ENCODE results near the gene CSNK1G3. TPM values are rescaled to one million over a fixed set of nuclear protein-coding genes. Genes with fewer than 3 reads are reported as not detected.

Gene CSNK1G3
- total RNA-seq, 1 experiment from 2014 or later, result 51.1 TPM

DNA sequence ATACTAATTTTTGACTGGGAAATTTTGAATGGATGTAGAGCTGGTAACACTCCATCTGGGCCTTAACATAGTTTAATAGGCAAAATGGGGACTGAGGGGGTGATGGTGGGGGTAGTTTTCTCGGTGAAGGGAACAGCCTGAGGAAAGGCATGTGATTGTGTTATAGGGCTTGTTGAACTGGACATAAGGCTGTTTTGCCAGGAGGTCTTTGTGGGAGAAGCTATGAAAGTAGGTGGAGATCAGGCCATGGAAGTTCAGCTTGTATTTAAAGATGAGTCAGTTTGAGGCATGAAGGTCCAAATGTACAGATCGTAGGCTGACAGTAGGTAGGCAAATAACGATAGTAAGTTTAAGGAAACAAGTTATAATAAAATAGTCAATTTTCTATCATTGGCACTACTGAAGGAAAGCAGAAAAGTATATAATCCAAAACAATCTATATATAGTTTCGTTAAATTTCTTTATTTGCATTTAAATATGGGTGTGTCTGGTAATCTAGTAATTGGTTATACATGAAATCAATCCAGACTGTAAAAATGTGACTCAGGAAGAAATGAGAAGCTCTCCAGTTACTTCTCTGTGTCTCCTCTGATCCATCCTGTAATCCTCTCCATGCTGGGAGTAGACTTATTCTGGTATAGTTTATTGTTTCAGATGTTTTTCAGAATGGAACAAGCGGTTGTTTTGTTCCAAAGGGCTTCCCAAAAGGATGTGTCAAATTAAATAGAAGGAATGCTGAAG lies 2.8 kb downstream of the CSNK1G3 start:
- TF ChIP-seq SP1 (IDR thresholded peaks at IDR 0.05; ENCODE audit: low read depth) (no peak), FOSL1 (IDR thresholded peaks at IDR 0.05; ENCODE audit: low read depth) (no peak), SRF (IDR thresholded peaks at IDR 0.05; ENCODE audit: low read depth) (no peak), RAD21 (IDR thresholded peaks at IDR 0.05; ENCODE audit: low read depth) (no peak), EZH2phosphoT487 (IDR thresholded peaks at IDR 0.05; ENCODE audit: borderline replicate concordance) (no peak), YY1 (IDR thresholded peaks at IDR 0.05; ENCODE audit: extremely low read depth, insufficient replicate concordance, low read depth, low read length) (no peak), POLR2A (IDR thresholded peaks at IDR 0.05; ENCODE audit: borderline replicate concordance, extremely low read depth, insufficient read depth, insufficient read length) (no peak), ELF1 (IDR thresholded peaks at IDR 0.05; ENCODE audit: borderline replicate concordance, low read depth) (no peak), POLR2AphosphoS5 (IDR thresholded peaks at IDR 0.05; ENCODE audit: low read depth, low read length) (no peak), JUND (IDR thresholded peaks at IDR 0.05) (no peak), CEBPB (IDR thresholded peaks at IDR 0.05; ENCODE audit: low read depth) (no peak), TCF7L2 (IDR thresholded peaks at IDR 0.05; ENCODE audit: borderline replicate concordance, extremely low read depth, insufficient read depth, insufficient read length) (no peak), EGR1 (IDR thresholded peaks at IDR 0.05; ENCODE audit: low read depth) (no peak), CBX3 (IDR thresholded peaks at IDR 0.05; ENCODE audit: low read depth) (no peak), ZNF274 (IDR thresholded peaks at IDR 0.05; ENCODE audit: low read depth, low read length) (no peak), ZFX (IDR thresholded peaks at IDR 0.05) (no peak), EZH2 (IDR thresholded peaks at IDR 0.05) (no peak)
- TF ChIP-seq, protein P1, sequence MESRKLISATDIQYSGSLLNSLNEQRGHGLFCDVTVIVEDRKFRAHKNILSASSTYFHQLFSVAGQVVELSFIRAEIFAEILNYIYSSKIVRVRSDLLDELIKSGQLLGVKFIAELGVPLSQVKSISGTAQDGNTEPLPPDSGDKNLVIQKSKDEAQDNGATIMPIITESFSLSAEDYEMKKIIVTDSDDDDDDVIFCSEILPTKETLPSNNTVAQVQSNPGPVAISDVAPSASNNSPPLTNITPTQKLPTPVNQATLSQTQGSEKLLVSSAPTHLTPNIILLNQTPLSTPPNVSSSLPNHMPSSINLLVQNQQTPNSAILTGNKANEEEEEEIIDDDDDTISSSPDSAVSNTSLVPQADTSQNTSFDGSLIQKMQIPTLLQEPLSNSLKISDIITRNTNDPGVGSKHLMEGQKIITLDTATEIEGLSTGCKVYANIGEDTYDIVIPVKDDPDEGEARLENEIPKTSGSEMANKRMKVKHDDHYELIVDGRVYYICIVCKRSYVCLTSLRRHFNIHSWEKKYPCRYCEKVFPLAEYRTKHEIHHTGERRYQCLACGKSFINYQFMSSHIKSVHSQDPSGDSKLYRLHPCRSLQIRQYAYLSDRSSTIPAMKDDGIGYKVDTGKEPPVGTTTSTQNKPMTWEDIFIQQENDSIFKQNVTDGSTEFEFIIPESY (IDR thresholded peaks at IDR 0.05; ENCODE audit: extremely low read depth, insufficient replicate concordance, low read length), result no peak
- TF ChIP-seq, protein P2, sequence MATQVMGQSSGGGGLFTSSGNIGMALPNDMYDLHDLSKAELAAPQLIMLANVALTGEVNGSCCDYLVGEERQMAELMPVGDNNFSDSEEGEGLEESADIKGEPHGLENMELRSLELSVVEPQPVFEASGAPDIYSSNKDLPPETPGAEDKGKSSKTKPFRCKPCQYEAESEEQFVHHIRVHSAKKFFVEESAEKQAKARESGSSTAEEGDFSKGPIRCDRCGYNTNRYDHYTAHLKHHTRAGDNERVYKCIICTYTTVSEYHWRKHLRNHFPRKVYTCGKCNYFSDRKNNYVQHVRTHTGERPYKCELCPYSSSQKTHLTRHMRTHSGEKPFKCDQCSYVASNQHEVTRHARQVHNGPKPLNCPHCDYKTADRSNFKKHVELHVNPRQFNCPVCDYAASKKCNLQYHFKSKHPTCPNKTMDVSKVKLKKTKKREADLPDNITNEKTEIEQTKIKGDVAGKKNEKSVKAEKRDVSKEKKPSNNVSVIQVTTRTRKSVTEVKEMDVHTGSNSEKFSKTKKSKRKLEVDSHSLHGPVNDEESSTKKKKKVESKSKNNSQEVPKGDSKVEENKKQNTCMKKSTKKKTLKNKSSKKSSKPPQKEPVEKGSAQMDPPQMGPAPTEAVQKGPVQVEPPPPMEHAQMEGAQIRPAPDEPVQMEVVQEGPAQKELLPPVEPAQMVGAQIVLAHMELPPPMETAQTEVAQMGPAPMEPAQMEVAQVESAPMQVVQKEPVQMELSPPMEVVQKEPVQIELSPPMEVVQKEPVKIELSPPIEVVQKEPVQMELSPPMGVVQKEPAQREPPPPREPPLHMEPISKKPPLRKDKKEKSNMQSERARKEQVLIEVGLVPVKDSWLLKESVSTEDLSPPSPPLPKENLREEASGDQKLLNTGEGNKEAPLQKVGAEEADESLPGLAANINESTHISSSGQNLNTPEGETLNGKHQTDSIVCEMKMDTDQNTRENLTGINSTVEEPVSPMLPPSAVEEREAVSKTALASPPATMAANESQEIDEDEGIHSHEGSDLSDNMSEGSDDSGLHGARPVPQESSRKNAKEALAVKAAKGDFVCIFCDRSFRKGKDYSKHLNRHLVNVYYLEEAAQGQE (IDR thresholded peaks at IDR 0.05; ENCODE audit: low read depth), result no peak
- ATAC-seq (no peak), DNase-seq (ENCODE audit: low read depth, low spot score) (no peak)
- H3K27ac ChIP-seq (ENCODE audit: low read depth, low read length), result no peak overlapping the region
- H3K79me2 ChIP-seq (ENCODE audit: insufficient read depth, low read length), result peaks cover 70% of the 10 kb centered on the region
- no peaks in the 10 kb centered on the region for H3K27me3 ChIP-seq (ENCODE audit: insufficient read depth, low read length)
- intact Hi-C loops (cut with micrococcal nuclease), result no loop called here
- no peaks in the 10 kb centered on the region for H3K9me3 ChIP-seq (ENCODE audit: control insufficient read depth in 1 of 2, insufficient read depth in 1 of 2, low read depth in 1 of 2, low read length in 2 of 2)
- no peaks in the 10 kb centered on the region for H3K9me2 ChIP-seq (ENCODE audit: insufficient read depth)
- no peak overlapping the region for H3K4me2 ChIP-seq (ENCODE audit: low read length)
- no peak overlapping the region for H3K9ac ChIP-seq (ENCODE audit: low read length)
- ChIA-PET CTCF (no interaction called here), RAD21 (ENCODE audit: low non-redundant PET in 1 of 2, low total read pairs in 2 of 2, uncharacterized antibody in 2 of 2, unreplicated experiment in 2 of 2) (no interaction called here), POLR2A (no interaction called here)
- no peak overlapping the region for H3K4me3 ChIP-seq (replicated peaks in 1 of 2; ENCODE audit: low read depth in 1 of 2, low read length in 2 of 2)
- no TSS peak for BruUV-seq (replicated peaks)
- no peak overlapping the region for H2AFZ ChIP-seq (ENCODE audit: low read depth, low read length, poor library complexity, severe bottlenecking)
- no peaks in the 10 kb centered on the region for H4K20me1 ChIP-seq (ENCODE audit: insufficient read depth)
- H3K36me3 ChIP-seq (ENCODE audit: control insufficient read depth in 1 of 2, insufficient read depth in 2 of 2, low read length in 2 of 2), result no peaks in the 10 kb centered on the region
- H3K4me1 ChIP-seq (ENCODE audit: control insufficient read depth in 1 of 2, insufficient read depth in 2 of 2, low read length in 2 of 2), result peaks cover 9 to 24% of the 10 kb centered on the region in 2 experiments; a peak in 3 of 4 replicates

Measured in HCT116 (cell line).